Mesendoderm (in vitro differentiated cells): ENCODE measurements around the gene CPNE5.

Experiments used
- DNase-seq: peaks from one replicate; pipeline ENCODE4 v3.0.0; 2013
- H2AK5ac ChIP-seq: 2 replicates; pipeline ENCODE4 v1.6.1; 2013; ENCODE audit warnings: low read length, inconsistent platforms
- H2BK120ac ChIP-seq: 2 replicates; pipeline ENCODE4 v1.6.1; 2013; ENCODE audit warnings: low read depth, mild to moderate bottlenecking, low read length, moderate library complexity, mixed read lengths
- H2BK15ac ChIP-seq: replicated peaks from 2 replicates; pipeline ENCODE4 v1.6.1; 2013; ENCODE audit warnings: low read depth, mild to moderate bottlenecking, moderate library complexity
- H2BK5ac ChIP-seq: 2 replicates; pipeline ENCODE4 v1.6.1; 2013; ENCODE audit warnings: low read length, inconsistent platforms
- H3K18ac ChIP-seq: 2 replicates; pipeline ENCODE4 v1.6.1; 2013; ENCODE audit warnings: mild to moderate bottlenecking, low read length, mixed read lengths
- H3K23ac ChIP-seq: one replicate; pipeline ENCODE4 v1.6.1; 2013; ENCODE audit warnings: low read length
- H3K27ac ChIP-seq: 2 replicates; pipeline ENCODE4 v1.5.1; 2013; ENCODE audit warnings: low read depth, mild to moderate bottlenecking, inconsistent platforms, low read length, moderate library complexity
- H3K27me3 ChIP-seq: 2 replicates; pipeline ENCODE4 v1.6.1; 2013; ENCODE audit warnings: low read length, control low read depth, mild to moderate bottlenecking, inconsistent platforms; ENCODE audit not compliant: insufficient read depth, poor library complexity
- H3K36me3 ChIP-seq: 2 replicates; pipeline ENCODE4 v1.6.1; 2013; ENCODE audit warnings: low read length, inconsistent platforms; ENCODE audit not compliant: control insufficient read depth, insufficient read depth
- H3K4ac ChIP-seq: one replicate; pipeline ENCODE4 v1.6.1; 2013; ENCODE audit warnings: low read depth, mild to moderate bottlenecking, low read length, moderate library complexity
- H3K4me1 ChIP-seq: 2 replicates; pipeline ENCODE4 v1.6.1; 2013; ENCODE audit warnings: low read depth, low read length, inconsistent platforms; ENCODE audit not compliant: control insufficient read depth
- H3K4me2 ChIP-seq: 2 replicates; pipeline ENCODE4 v1.6.1; 2013; ENCODE audit warnings: low read length
- H3K4me3 ChIP-seq: 2 replicates; pipeline ENCODE4 v1.5.1; 2013; ENCODE audit warnings: mild to moderate bottlenecking, low read length
- H3K56ac ChIP-seq: one replicate; pipeline ENCODE4 v1.6.1; 2013; ENCODE audit warnings: low read length
- H3K79me1 ChIP-seq: 2 replicates; pipeline ENCODE4 v1.6.1; 2013; ENCODE audit warnings: low read length, inconsistent platforms
- H3K79me2 ChIP-seq: 2 replicates; pipeline ENCODE4 v1.6.1; 2013; ENCODE audit warnings: mild to moderate bottlenecking, low read length; ENCODE audit not compliant: control insufficient read depth, insufficient read depth
- H3K9ac ChIP-seq: 2 replicates; pipeline ENCODE4 v1.6.1; 2013; ENCODE audit warnings: low read length, inconsistent platforms
- H4K5ac ChIP-seq: one replicate; pipeline ENCODE4 v1.6.1; 2013; ENCODE audit warnings: low read length
- H4K8ac ChIP-seq: one replicate; pipeline ENCODE4 v1.6.1; 2013; ENCODE audit warnings: low read depth, mild to moderate bottlenecking, control low read depth, low read length, moderate library complexity
- WGBS: extraction: QIAGEN DNeasy Blood & Tissue Kit; methylation state at CpG from one replicate; pipeline ENCODE4 v1.1.7; 2013; ENCODE audit warnings: low lambda C conversion rate, missing lambda C conversion rate; ENCODE audit not compliant: insufficient coverage; ENCODE audit errors: extremely low coverage; 5-methylcytosine and 5-hydroxymethylcytosine counted together

CPNE5 gene

GRCh38 chr6:36757943-36758508 lies 81.2 kb downstream of the CPNE5 start:
- no CpG with 5 or more reads among the region's 6 CpGs for WGBS

GRCh38 chr6:36757206-36757605 lies 82.0 kb downstream of the CPNE5 start:
- no peaks in the 10 kb centered on the region for H3K27me3 ChIP-seq
- no peaks in the 10 kb centered on the region for H3K79me1 ChIP-seq
- no peak overlapping the region for H3K27ac ChIP-seq
- no peaks in the 10 kb centered on the region for H3K36me3 ChIP-seq
- H4K5ac ChIP-seq = no peak overlapping the region
- H3K56ac ChIP-seq = no peak overlapping the region
- no peak overlapping the region for H3K4ac ChIP-seq
- no peak overlapping the region for H2BK5ac ChIP-seq
- no peak overlapping the region for H3K9ac ChIP-seq
- no peak overlapping the region for H4K8ac ChIP-seq
- WGBS = no CpG with 5 or more reads among the region's 4 CpGs
- no peaks in the 10 kb centered on the region for H3K4me1 ChIP-seq
- DNase-seq = no peak
- no peak overlapping the region for H2AK5ac ChIP-seq
- H2BK15ac ChIP-seq = no peak overlapping the region
- H3K79me2 ChIP-seq = no peaks in the 10 kb centered on the region
- no peak overlapping the region for H3K23ac ChIP-seq
- no peak overlapping the region for H3K4me2 ChIP-seq
- H3K4me3 ChIP-seq = no peak overlapping the region
- H2BK120ac ChIP-seq = no peak overlapping the region
- no peak overlapping the region for H3K18ac ChIP-seq

More at GRCh38 chr6:36757943-36758508, 81.2 kb downstream of the CPNE5 start:
- H3K27ac ChIP-seq = no peak overlapping the region
- H3K4me1 ChIP-seq = no peaks in the 10 kb centered on the region
- no peaks in the 10 kb centered on the region for H3K79me1 ChIP-seq
- H3K4ac ChIP-seq = no peak overlapping the region
- no peak overlapping the region for H2BK15ac ChIP-seq
- no peak overlapping the region for H3K56ac ChIP-seq
- no peak overlapping the region for H3K4me2 ChIP-seq
- no peak overlapping the region for H3K18ac ChIP-seq
- H3K23ac ChIP-seq = no peak overlapping the region
- H3K9ac ChIP-seq = no peak overlapping the region
- H3K27me3 ChIP-seq = no peaks in the 10 kb centered on the region
- H3K79me2 ChIP-seq = no peaks in the 10 kb centered on the region
- H2AK5ac ChIP-seq = no peak overlapping the region
- DNase-seq = no peak
- H3K36me3 ChIP-seq = no peaks in the 10 kb centered on the region
- H4K5ac ChIP-seq = no peak overlapping the region
- H4K8ac ChIP-seq = no peak overlapping the region
- H3K4me3 ChIP-seq = no peak overlapping the region
- no peak overlapping the region for H2BK120ac ChIP-seq
- H2BK5ac ChIP-seq = no peak overlapping the region

GRCh38 chr6:36756786-36757185 lies 82.5 kb downstream of the CPNE5 start:
- H3K18ac ChIP-seq = no peak overlapping the region
- no peaks in the 10 kb centered on the region for H3K27me3 ChIP-seq
- H2BK5ac ChIP-seq = no peak overlapping the region
- H3K56ac ChIP-seq = no peak overlapping the region
- H3K4me2 ChIP-seq = no peak overlapping the region
- H3K4me3 ChIP-seq = no peak overlapping the region
- no peaks in the 10 kb centered on the region for H3K79me2 ChIP-seq
- no peak overlapping the region for H3K23ac ChIP-seq
- no peak overlapping the region for H2AK5ac ChIP-seq
- H3K4ac ChIP-seq = no peak overlapping the region
- H3K4me1 ChIP-seq = no peaks in the 10 kb centered on the region
- no peaks in the 10 kb centered on the region for H3K36me3 ChIP-seq
- no peak overlapping the region for H3K27ac ChIP-seq
- H4K8ac ChIP-seq = no peak overlapping the region
- no peak for DNase-seq
- no peak overlapping the region for H2BK120ac ChIP-seq
- no peak overlapping the region for H3K9ac ChIP-seq
- H3K79me1 ChIP-seq = no peaks in the 10 kb centered on the region
- no peak overlapping the region for H2BK15ac ChIP-seq
- WGBS = no CpG with 5 or more reads among the region's 8 CpGs
- no peak overlapping the region for H4K5ac ChIP-seq

GRCh38 chr6:36755435-36756348 lies 83.6 kb downstream of the CPNE5 start:
- no peak overlapping the region for H3K4ac ChIP-seq
- H2AK5ac ChIP-seq = no peak overlapping the region
- H3K36me3 ChIP-seq = no peaks in the 10 kb centered on the region
- no peaks in the 10 kb centered on the region for H3K27me3 ChIP-seq
- no peak for DNase-seq
- no peaks in the 10 kb centered on the region for H3K4me1 ChIP-seq
- no peak overlapping the region for H4K8ac ChIP-seq
- no peak overlapping the region for H3K27ac ChIP-seq
- no peak overlapping the region for H3K23ac ChIP-seq
- no peak overlapping the region for H3K18ac ChIP-seq
- H4K5ac ChIP-seq = no peak overlapping the region
- H2BK5ac ChIP-seq = no peak overlapping the region
- no peak overlapping the region for H2BK15ac ChIP-seq
- H3K79me1 ChIP-seq = no peaks in the 10 kb centered on the region
- H2BK120ac ChIP-seq = no peak overlapping the region
- WGBS = no CpG with 5 or more reads among the region's 19 CpGs
- H3K56ac ChIP-seq = no peak overlapping the region
- no peak overlapping the region for H3K4me3 ChIP-seq
- no peak overlapping the region for H3K9ac ChIP-seq
- no peaks in the 10 kb centered on the region for H3K79me2 ChIP-seq
- H3K4me2 ChIP-seq = no peak overlapping the region

- H2BK5ac ChIP-seq = no peak overlapping the region
- no peaks in the 10 kb centered on the region for H3K79me1 ChIP-seq
- H3K4me2 ChIP-seq = no peak overlapping the region
- H3K4me3 ChIP-seq = no peak overlapping the region
- H4K5ac ChIP-seq = no peak overlapping the region
- no CpG with 5 or more reads among the region's 9 CpGs for WGBS
- H2BK120ac ChIP-seq = no peak overlapping the region
- no peak for DNase-seq
- H3K4ac ChIP-seq = no peak overlapping the region
- H3K27me3 ChIP-seq = no peaks in the 10 kb centered on the region
- H3K36me3 ChIP-seq = no peaks in the 10 kb centered on the region
- no peaks in the 10 kb centered on the region for H3K79me2 ChIP-seq
- no peak overlapping the region for H3K18ac ChIP-seq
- H3K4me1 ChIP-seq = no peaks in the 10 kb centered on the region
- no peak overlapping the region for H3K56ac ChIP-seq
- no peak overlapping the region for H4K8ac ChIP-seq
- H2AK5ac ChIP-seq = no peak overlapping the region
- no peak overlapping the region for H3K27ac ChIP-seq
- H3K23ac ChIP-seq = no peak overlapping the region
- no peak overlapping the region for H2BK15ac ChIP-seq
- no peak overlapping the region for H3K9ac ChIP-seq
These were observed 84.4 kb downstream of the CPNE5 start for GRCh38 chr6:36754582-36755434.
